Stimulated activated CD8-positive, alpha-beta memory T cell treated with anti-CD3 and anti-CD28 coated beads, Interleukin-2, amount 100 ng/mL, for 1 hour (primary cell): ENCODE results near the gene LARP4.
"Not testable (repeated sequence)": the region's sequence is repeated elsewhere in the genome, so short reads cannot be mapped to it uniquely, and the experiment has no call there.

Experiments
- DNase-seq, 2 donors: peaks; one replicate each; pipeline ENCODE4 v3.0.0-alpha.2; 2020; ENCODE audit warnings: low read depth in 2 of 2

LARP4 gene

DNA sequence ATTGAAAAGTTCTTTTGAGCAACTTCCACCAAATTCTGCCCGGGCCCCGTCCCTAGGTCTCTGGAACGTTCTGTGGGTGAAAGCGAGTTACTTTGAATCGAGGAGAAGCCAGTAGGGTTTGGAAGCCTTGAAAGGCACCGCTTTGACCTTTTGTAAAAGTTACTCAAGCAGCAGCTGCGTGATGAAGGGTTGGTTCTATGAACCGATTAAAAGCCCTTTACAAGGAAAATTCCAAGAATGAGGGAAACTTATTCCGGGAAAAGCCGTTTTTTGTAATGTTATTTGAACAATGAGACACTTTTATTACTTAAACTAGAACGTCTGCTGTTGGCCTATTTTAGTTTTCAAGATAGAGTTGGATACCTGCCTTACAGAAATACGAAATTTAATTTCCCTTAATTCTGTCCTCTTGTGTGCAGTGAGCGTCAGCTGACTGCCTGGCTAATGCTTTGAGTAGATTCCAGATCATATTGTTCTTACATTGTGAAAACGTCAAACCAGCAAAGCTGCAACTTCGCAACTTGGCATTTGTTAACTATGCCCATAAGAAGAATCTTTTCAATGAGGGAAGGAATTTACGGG lies 906 bp downstream of the LARP4 start:
- no peak for DNase-seq

DNA sequence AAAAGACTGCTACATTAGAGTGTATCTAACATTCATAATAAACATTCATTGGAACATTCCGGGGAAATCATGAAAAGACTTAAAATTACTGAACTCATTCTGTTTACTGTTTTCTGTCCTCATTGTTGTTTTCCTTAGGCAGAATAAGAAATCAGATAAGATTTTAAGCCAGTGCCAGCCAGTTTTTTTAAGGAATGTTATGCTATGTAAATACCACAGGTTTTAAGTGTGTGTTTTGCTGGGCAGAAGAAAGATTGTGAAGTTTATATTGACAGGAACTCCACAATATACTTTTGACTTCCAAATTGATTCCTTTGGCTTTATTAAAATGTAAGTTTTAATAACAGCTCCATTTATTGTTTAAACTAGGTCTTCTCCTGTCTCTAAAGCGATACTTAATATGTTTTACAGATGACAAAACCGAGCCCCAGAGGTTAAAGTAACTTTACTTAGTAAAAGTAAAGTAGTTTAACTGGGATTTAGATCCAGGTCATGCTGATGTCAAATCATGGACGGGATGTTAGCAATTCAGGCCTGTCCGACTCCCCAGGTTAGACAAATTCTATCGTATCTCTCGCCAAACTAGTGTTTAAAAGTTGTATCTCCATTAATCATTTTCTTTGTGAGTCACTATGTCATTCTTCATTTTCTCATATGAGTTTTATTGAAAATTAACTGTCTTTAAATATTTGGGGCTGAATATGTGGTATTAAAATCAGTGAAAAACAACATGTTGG lies 1.7 kb downstream of the LARP4 start:
- no peak for DNase-seq

DNA sequence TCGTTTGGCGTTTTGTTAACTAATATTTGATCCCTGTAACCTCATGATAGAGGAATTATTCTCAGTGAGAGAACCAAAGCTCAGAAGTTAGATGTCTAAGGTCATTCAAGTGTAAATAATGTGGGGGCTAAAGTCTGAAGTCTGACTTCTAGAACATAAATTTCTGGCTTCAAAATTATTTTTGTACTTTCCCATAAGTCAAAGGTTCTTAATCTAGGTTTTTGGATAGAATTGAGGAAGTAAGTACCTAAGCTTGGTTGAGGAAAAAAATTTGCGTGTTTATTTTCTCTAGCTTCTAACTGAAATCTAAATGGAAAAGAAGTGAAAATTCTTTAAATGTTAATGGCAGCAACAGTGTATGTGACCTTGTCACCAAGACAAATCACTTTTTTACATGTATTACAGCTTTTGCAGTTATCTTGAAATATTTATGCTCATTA lies 2.3 kb downstream of the LARP4 start:
- DNase-seq = no peak

DNA sequence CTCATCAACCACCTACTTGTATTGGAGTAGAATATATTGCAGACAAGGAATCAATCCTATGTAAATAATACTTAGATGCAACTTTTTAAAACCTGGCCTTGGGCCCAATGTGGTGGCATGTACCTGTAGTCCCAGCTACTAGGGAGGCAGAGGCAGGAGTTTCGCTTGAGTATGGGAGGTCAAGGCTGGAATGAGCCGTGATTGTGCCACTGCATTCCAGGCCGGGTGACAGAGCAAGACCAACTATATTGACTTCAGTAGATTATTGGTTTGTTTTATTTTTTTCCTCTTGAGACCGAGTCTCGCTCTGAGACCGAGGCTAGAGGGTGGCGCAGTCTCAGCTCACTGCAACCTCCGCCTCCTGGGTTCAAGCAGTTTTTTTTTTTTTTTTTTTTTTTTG lies 3.6 kb downstream of the LARP4 start:
- DNase-seq = no peak

DNA sequence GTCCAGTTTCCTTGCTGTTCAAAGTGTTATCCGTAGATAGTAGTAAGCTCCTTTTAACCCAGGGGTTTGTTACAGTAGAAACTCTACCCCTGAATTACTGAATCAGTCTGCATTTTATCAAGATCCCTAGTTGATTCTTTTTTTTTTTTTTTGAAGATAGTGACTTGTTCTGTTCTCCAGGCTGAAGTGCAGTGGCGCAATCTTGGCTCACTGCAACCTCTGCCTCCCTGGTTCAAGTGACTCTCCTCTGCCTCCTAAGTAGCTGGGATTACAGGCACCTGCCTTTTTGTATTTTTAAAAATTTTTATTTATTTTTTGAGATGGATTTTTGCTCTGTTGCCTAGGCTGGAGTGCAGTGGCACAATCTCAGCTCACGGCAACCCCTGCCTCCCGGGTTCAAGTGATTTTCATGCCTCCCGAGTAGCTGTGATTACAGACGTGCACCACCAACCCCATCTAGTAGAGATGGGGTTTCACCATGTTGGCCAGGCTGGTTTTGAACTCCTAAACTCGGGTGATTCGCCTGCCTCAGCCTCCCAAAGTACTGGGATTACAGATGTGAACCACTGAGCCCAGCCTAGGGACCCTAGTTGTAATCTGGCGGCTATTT lies 10.5 kb downstream of the LARP4 start:
- no peak for DNase-seq

DNA sequence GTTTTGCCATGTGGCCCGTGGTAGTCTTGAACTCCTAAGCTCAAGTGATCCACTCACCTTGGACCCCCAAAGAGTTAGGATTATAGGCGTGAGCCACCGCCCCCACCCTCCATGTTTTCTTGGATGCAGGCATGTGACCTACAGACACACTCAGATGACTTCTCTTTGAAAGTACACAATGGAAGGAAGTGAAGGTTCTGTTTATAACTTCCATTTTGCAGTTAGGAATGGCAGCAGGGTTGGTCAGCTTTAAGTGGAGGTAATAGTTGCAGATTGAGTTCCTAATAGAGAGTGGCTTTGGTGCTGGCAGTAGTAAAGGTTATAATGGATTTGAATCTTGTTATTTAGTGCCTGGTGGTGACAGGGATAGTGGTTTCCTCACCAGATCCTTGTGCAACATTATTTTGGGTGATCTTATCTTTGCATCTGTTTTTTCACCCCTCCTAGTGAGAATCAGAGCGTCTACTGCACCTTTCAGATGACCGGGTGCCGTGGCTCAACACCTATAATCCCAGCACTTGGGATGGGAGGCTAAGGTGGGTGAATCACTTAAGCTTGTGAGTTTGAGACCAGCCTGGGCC lies 15.3 kb downstream of the LARP4 start:
- no peak for DNase-seq

DNA sequence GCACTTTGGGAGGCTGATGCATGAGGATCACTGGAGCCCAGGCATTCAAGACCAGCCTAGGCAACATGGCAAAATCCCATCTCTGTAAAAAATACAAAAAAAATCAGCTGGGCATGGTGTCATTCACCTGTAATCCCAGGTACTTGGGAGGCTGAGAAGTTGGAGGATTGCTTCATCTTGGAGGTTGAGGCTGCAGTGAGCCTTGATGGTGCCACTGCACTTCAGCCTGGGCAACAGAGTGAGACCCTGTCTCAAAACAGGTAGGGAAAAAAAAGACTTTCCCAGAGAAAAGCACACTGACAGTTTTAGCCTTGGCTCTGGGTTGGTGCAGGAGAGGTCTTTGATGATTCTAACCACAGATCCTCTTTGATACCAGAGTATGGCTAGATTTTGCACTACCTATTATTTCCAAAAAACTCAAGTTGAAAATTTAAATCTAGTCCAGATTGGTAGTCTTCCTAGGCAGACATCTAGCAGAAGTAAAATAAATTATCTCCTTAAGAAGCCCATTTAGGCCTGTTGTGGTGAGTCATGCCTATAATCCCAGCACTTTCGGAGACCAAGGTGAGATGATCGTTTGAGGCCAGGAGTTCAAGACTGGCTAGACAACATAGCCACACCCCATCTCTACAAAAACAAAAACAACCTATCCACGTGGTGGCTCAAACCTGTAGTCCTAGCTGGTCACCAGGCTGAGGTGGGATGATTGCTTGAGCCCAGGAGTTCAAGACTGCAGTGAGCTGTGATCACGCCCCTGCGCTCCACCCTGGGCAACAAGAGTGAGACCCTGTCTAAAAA lies 18.6 kb downstream of the LARP4 start:
- no peak for DNase-seq

DNA sequence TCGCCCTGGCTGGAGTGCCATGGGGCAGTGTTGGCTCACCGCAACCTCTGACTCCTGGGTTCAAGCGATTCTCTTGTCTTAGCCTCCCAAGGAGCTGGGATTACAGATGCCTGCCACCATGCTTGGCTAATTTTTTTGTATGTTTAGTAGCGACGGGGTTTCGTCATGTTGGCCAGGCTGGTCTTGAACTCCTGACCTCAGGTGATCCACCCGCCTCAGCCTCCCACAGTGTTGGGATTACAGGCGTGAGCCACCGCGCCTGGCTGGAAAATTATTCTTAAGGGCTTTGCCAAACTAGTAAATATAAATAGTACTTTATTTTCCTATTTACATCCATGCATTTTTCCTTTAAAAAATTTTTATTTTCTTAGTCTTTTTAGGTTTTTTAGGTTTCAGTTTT lies 22.2 kb downstream of the LARP4 start:
- DNase-seq = not testable (repeated sequence)

DNA sequence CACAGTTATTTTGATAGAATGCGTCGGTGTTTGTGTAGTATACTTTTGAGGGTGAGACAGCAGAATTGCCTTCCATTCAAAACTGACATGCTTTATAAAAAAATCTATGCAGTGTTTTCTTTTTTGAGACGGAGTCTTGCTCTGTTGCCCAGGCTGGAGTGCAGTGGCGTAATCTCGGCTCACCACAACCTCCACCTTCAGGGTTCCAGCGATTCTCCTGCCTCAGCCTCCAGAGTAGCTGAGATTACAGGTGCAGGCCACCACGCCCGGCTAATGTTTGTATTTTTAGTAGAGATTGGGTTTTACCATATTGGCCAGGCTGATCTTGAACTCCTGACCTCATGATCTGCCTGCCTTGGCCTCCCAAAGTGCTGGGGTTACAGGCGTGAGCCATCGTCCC lies 22.7 kb downstream of the LARP4 start:
- not testable (repeated sequence) for DNase-seq

DNA sequence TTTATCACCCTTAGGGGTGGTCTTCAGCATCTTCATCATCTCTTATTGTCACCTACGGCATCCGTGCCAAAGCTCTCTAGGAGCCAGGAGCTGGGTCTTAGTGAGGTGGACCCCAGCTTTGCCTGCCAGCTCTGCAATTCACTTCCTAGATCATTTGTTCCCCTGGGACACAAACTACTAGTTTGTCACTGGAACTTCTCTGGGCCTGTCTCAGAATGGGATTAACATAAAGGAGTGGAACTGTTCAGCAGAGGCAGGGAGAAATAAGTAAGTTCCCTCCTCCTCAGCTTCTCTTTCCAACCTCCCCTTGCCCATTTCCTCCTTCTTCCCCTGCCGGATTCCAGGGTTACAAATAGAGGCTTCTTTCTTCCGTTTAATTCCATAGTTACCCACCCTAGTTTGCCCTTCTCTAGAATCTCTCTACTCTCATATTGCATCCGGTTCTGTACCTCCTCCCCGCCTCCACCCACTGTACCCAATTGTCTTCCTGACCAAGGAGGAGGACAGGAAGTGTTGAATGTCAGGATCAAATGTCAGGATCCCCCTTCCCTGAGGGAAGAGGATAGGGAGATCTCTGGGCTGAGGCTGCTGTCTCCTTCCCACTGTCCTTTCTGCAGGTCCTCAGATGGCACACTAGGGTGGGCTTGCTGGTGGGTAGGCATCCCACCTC lies 25.0 kb downstream of the LARP4 start:
- DNase-seq = no peak

DNA sequence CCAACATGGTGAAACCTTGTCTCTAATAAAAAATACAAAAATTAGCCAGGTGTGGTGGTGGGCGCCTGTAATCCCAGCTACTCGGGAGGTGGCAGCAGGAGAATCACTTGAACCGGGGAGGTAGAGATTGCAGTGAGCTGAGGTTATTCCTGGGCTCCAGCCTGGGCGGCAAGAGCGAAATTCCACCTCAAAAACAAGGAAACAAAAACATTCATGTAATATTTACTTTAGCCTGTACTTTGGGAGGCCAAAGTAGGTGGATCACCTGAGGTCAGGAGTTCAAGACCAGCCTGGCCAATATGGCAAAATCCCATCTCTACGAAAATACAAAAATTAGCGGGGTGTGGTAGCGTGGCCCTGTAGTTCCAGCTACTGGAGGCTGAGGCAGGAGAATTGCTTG lies 31.0 kb downstream of the LARP4 start:
- DNase-seq = not testable (repeated sequence)

DNA sequence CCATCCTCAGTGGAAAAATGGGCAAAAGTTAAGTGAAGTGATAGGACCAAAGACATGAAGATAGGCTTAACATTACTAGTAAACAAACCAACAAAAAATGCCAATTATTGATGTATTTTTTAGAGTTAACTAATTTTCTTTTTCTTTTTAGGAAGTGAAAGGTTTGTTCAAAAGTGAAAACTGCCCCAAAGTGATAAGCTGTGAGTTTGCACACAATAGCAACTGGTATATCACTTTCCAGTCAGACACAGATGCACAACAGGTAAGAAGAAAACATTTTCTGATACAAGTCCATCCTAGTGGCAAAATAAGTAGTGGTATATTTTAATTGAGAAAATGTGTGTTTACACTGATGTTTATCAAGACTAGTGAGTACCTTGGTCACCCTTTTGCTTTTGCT lies 39.6 kb downstream of the LARP4 start:
- DNase-seq = no peak

DNA sequence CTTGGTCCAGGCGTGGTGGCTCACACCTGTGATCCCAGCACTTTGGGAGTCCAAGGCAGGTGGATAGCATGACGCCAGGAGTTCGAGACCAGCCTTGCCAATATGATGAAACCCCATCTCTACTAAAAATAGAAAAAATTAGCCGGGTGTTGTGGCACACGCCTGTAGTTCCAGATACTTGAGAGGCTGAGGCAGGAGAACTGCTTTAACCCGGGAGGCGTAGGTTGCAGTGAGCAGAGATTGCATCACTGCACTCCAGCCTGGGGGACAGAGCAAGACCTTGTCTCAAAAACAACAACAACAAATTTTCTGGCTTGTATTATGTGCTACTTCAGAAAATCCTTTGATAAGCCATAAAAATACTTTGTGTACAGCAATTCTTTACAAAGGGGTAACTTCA lies 41.1 kb downstream of the LARP4 start:
- DNase-seq = no peak

DNA sequence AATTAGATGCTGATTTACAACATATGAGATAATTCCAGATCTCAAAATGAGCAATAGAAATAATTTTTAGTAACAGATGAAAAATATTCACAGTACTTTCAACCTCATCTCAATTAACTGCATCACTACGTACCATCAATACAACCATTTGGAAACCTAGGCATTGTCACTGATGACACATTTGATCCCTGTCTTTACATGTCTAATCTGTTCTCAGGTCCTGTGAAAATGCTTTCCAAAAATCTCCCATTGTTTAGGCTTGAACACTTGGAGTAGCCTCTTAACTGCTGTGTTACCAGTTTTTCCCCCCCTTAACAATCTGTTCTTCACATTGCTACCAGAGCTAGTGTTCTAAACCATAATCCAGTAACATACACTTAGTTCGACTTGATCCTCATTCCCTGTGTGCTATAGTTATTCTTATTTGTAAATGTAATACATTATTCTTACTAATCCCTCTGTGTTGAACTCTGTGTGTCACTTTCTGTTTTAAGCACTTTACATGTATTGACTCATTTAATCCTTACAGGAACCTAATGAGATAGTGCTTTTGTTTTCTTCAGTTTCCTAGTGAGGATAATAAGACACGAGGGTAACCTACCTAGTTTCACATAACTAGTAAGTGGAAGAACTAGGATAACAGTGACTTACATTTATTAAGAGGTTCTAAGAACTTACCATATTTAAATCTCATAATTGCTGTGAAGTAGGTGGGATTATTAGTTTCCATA lies 41.7 kb downstream of the LARP4 start:
- DNase-seq = no peak

DNA sequence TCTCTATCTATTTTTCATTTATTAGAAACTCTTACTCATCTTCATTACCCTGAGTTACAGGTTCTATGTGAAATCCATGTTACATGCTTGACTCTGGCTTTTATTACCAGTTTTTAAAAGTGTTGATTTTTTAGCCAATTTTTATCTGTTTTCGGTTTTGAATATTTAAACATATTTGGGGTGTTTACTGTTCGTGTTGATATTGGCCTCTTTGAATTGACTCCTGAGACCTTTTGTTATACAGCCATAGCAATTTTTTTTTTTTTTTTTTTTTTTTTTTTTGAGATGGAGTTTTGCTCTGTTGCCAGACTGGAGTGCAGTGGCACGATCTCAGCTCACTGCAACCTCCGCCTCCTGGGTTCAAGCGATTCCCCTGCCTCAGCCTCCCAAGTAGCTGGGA lies 49.0 kb downstream of the LARP4 start:
- DNase-seq = not testable (repeated sequence)

DNA sequence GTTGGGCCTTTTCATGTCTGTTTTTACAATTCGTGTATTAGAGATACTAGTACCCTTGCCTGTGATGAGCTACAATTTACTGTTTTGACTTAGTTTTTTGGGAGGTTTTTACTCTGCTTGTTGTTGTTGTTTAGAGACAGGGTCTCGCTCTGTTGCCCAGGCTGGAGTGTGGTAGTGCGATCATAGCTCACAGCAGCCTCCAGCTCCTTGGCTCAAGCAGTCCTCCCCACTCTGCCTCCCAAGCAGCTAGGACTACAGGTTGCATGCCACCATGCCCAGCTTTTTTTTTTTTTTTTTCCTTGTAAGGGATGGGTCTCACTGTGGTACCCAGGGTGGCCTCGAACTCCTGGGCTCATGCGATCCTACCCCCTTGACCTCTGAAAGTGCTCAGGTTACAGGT lies 52.1 kb downstream of the LARP4 start:
- no peak for DNase-seq

DNA sequence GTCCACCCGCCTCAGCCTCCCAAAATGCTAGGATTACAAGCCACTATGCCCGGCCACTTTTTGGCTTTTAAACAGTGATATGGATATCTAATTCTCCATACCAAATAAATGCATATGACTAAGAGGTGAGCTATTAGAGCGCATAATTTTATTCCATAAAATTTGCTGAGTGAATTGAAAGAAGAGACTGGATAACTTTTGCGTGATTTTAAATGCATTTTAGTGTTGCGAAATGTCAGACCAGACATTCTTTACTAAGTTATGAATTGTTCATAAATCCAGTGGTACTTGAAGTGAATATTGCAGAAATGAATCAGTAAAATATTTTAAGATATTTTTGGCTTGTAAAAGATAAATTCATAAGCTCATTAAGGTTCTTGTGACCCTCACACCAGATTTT lies 53.2 kb downstream of the LARP4 start:
- DNase-seq = no peak

DNA sequence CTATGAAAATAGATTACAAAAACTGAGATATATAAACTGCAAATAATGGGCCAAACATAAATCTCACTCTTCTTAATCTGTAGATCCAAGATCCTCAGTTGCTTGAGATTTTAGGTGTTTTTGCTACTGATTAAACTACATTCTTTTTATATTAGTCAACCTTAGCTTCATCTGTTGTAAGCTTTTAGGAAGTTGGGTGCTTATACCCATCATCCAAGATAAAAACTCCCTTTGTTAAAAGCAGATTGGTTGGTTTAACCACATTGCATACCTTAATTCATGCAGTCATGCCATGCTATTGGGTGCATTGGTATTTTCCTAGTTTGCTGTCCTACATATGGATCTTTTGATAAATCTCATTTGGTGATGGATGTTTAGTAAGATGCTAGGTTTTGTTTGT lies 57.9 kb downstream of the LARP4 start:
- no peak for DNase-seq

DNA sequence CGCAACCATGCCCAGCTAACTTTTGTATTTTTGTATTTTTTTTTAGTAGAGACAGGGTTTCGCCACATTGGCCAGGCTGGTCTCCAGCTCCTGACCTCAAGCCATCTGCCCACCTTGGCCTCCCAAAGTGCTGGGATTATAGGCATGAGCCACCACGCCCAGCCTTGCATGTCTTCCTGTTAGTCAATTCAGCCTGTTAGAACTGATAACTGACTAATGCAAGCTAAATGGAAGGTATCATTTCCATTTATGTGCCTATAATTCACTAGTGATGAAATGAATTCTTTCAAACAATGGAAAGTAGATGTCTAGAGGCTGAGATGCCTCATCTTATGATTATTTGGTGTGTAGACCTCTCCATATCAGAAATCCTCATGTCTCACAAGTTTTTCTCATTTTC lies 66.8 kb downstream of the LARP4 start:
- DNase-seq = no peak

DNA sequence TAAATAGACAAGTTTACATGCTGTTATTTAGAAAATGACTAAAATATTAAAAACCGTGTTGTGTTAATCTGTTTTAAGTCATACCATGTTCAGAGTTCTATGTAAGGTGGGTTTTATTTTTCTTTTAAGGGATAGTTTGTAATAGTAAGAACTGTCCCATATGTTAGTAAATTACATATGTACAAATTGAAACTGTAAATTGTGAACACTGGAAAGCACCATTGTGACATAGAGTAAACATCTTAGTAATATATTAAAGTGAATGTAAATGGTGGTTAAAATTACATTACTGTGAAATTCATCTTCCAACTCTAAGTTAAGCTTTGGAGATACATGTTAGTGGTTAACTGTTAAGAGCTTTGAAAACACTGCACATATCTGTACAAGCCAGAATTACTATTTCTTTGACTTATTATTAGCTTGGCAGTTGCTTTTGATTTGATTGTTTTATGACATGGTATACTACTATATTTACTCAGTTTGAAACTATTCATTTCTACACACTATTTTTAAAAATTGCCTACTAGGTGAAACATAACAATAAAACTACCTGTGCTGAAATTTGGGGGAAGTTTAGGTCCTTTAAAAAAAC lies 76.7 kb downstream of the LARP4 start:
- DNase-seq = no peak

DNA sequence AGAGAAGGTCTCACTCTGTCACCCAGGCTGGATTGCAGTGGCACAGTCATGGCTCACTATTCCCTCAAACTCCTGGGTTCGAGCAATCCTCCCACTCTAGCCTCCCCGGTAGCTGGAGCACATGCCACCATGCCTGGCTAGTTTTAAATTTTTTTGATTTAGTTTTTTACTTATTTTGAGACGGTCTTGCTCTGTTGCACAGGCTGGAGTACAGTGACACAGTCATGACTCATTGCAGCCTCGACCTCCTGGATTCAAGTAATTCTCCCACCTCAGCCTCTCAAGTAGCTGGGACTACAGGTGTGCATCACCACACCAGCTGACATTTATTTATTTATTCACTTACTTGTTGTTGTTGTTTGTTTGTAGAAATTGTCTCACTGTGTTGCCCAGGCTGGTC lies 81.9 kb downstream of the LARP4 start:
- DNase-seq = no peak
